ENCODE results near the gene WDR54.

Gene WDR54

GRCh38 chr2:74406035-74406434 is 15.5 kb upstream of the WDR54 start:
- TF ChIP-seq ZNF274 (IDR thresholded peaks at IDR 0.05; ENCODE audit: low read depth, low read length) (no peak), SUZ12 (IDR thresholded peaks at IDR 0.05; ENCODE audit: extremely low read depth, insufficient read depth, insufficient read length) (no peak), YY1 (IDR thresholded peaks at IDR 0.05; ENCODE audit: insufficient read depth, insufficient read length) (no peak)
- no peak for DNase-seq (ENCODE audit: low read depth, low spot score)

GRCh38 chr2:74407682-74408081 is 13.8 kb upstream of the WDR54 start:
- H3K4me3 ChIP-seq (ENCODE audit: insufficient read length, low read depth) = no peak overlapping the region
- H3K27me3 ChIP-seq (ENCODE audit: insufficient read depth, insufficient read length) = no peaks in the 10 kb centered on the region
- H3K9me3 ChIP-seq (ENCODE audit: insufficient read depth, low read length) = no peaks in the 10 kb centered on the region
- H3K9ac ChIP-seq (ENCODE audit: insufficient read length, low read depth) = no peak overlapping the region
- no peaks in the 10 kb centered on the region for H3K36me3 ChIP-seq (ENCODE audit: insufficient read depth, insufficient read length, low read length)
- DNase-seq (ENCODE audit: low read depth, low spot score) = no peak
- H3K4me1 ChIP-seq (ENCODE audit: insufficient read depth, insufficient read length) = no peaks in the 10 kb centered on the region
- TF ChIP-seq YY1 (IDR thresholded peaks at IDR 0.05; ENCODE audit: insufficient read depth, insufficient read length) (no peak), SUZ12 (IDR thresholded peaks at IDR 0.05; ENCODE audit: extremely low read depth, insufficient read depth, insufficient read length) (no peak), ZNF274 (IDR thresholded peaks at IDR 0.05; ENCODE audit: low read depth, low read length) (no peak)

More at GRCh38 chr2:74406035-74406434, 15.5 kb upstream of the WDR54 start:
- Histone ChIP-seq H3K9ac (ENCODE audit: insufficient read length, low read depth) (no peak overlapping the region), H3K4me3 (ENCODE audit: insufficient read length, low read depth) (no peak overlapping the region), H3K9me3 (ENCODE audit: insufficient read depth, low read length) (no peaks in the 10 kb centered on the region), H3K4me1 (ENCODE audit: insufficient read depth, insufficient read length) (no peaks in the 10 kb centered on the region), H3K36me3 (ENCODE audit: insufficient read depth, insufficient read length, low read length) (no peaks in the 10 kb centered on the region), H3K27me3 (ENCODE audit: insufficient read depth, insufficient read length) (no peaks in the 10 kb centered on the region)

GRCh38 chr2:74413001-74413698 is 8.4 kb upstream of the WDR54 start:
- no peak overlapping the region for H3K4me3 ChIP-seq (ENCODE audit: insufficient read length, low read depth)
- H3K36me3 ChIP-seq (ENCODE audit: insufficient read depth, insufficient read length, low read length) = no peaks in the 10 kb centered on the region
- TF ChIP-seq SUZ12 (IDR thresholded peaks at IDR 0.05; ENCODE audit: extremely low read depth, insufficient read depth, insufficient read length) (no peak), ZNF274 (IDR thresholded peaks at IDR 0.05; ENCODE audit: low read depth, low read length) (no peak), YY1 (IDR thresholded peaks at IDR 0.05; ENCODE audit: insufficient read depth, insufficient read length) (no peak)
- no peak for DNase-seq (ENCODE audit: low read depth, low spot score)
- no peaks in the 10 kb centered on the region for H3K27me3 ChIP-seq (ENCODE audit: insufficient read depth, insufficient read length)
- H3K9me3 ChIP-seq (ENCODE audit: insufficient read depth, low read length) = no peaks in the 10 kb centered on the region
- peaks cover 12% of the 10 kb centered on the region for H3K4me1 ChIP-seq (ENCODE audit: insufficient read depth, insufficient read length)
- H3K9ac ChIP-seq (ENCODE audit: insufficient read length, low read depth) = no peak overlapping the region

GRCh38 chr2:74414441-74414840 is 7.1 kb upstream of the WDR54 start:
- Histone ChIP-seq H3K9me3 (ENCODE audit: insufficient read depth, low read length) (no peaks in the 10 kb centered on the region), H3K9ac (ENCODE audit: insufficient read length, low read depth) (no peak overlapping the region), H3K36me3 (ENCODE audit: insufficient read depth, insufficient read length, low read length) (no peaks in the 10 kb centered on the region), H3K4me3 (ENCODE audit: insufficient read length, low read depth) (no peak overlapping the region), H3K4me1 (ENCODE audit: insufficient read depth, insufficient read length) (peaks cover 12% of the 10 kb centered on the region), H3K27me3 (ENCODE audit: insufficient read depth, insufficient read length) (peaks cover 2% of the 10 kb centered on the region)
- DNase-seq (ENCODE audit: low read depth, low spot score) = no peak
- TF ChIP-seq YY1 (IDR thresholded peaks at IDR 0.05; ENCODE audit: insufficient read depth, insufficient read length) (no peak), ZNF274 (IDR thresholded peaks at IDR 0.05; ENCODE audit: low read depth, low read length) (no peak), SUZ12 (IDR thresholded peaks at IDR 0.05; ENCODE audit: extremely low read depth, insufficient read depth, insufficient read length) (no peak)

GRCh38 chr2:74414881-74415761 is 6.4 kb upstream of the WDR54 start:
- Histone ChIP-seq H3K36me3 (ENCODE audit: insufficient read depth, insufficient read length, low read length) (no peaks in the 10 kb centered on the region), H3K27me3 (ENCODE audit: insufficient read depth, insufficient read length) (peaks cover 6% of the 10 kb centered on the region), H3K9ac (ENCODE audit: insufficient read length, low read depth) (no peak overlapping the region), H3K4me1 (ENCODE audit: insufficient read depth, insufficient read length) (peaks cover 12% of the 10 kb centered on the region), H3K4me3 (ENCODE audit: insufficient read length, low read depth) (no peak overlapping the region), H3K9me3 (ENCODE audit: insufficient read depth, low read length) (no peaks in the 10 kb centered on the region)
- TF ChIP-seq SUZ12 (IDR thresholded peaks at IDR 0.05; ENCODE audit: extremely low read depth, insufficient read depth, insufficient read length) = no peak
- DNase-seq (ENCODE audit: low read depth, low spot score) = no peak

- Histone ChIP-seq H3K4me1 (ENCODE audit: insufficient read depth, insufficient read length) (peaks cover 12% of the 10 kb centered on the region), H3K36me3 (ENCODE audit: insufficient read depth, insufficient read length, low read length) (no peaks in the 10 kb centered on the region), H3K9me3 (ENCODE audit: insufficient read depth, low read length) (no peaks in the 10 kb centered on the region), H3K9ac (ENCODE audit: insufficient read length, low read depth) (no peak overlapping the region), H3K27me3 (ENCODE audit: insufficient read depth, insufficient read length) (peaks cover 13% of the 10 kb centered on the region), H3K4me3 (ENCODE audit: insufficient read length, low read depth) (no peak overlapping the region)
- TF ChIP-seq YY1 (IDR thresholded peaks at IDR 0.05; ENCODE audit: insufficient read depth, insufficient read length) (no peak), ZNF274 (IDR thresholded peaks at IDR 0.05; ENCODE audit: low read depth, low read length) (no peak), SUZ12 (IDR thresholded peaks at IDR 0.05; ENCODE audit: extremely low read depth, insufficient read depth, insufficient read length) (no peak)
- DNase-seq (ENCODE audit: low read depth, low spot score) = no peak
Measured at GRCh38 chr2:74415762-74416395, 5.7 kb upstream of the WDR54 start.

- Histone ChIP-seq H3K4me3 (ENCODE audit: insufficient read length, low read depth) (no peak overlapping the region), H3K4me1 (ENCODE audit: insufficient read depth, insufficient read length) (peaks cover 12% of the 10 kb centered on the region), H3K36me3 (ENCODE audit: insufficient read depth, insufficient read length, low read length) (no peaks in the 10 kb centered on the region), H3K27me3 (ENCODE audit: insufficient read depth, insufficient read length) (peaks cover 19% of the 10 kb centered on the region), H3K9me3 (ENCODE audit: insufficient read depth, low read length) (no peaks in the 10 kb centered on the region), H3K9ac (ENCODE audit: insufficient read length, low read depth) (no peak overlapping the region)
- no peak for DNase-seq (ENCODE audit: low read depth, low spot score)
- TF ChIP-seq YY1 (IDR thresholded peaks at IDR 0.05; ENCODE audit: insufficient read depth, insufficient read length) (no peak), SUZ12 (IDR thresholded peaks at IDR 0.05; ENCODE audit: extremely low read depth, insufficient read depth, insufficient read length) (no peak), ZNF274 (IDR thresholded peaks at IDR 0.05; ENCODE audit: low read depth, low read length) (no peak)
Measured at GRCh38 chr2:74416778-74417177, 4.8 kb upstream of the WDR54 start.

Data from NT2/D1 (cell line).